Mesenteric fat pad (tissue), 1 donor: ENCODE measurements around the gene TMEM212. TPM values are rescaled to one million over a fixed set of nuclear protein-coding genes. Genes with fewer than 3 reads are reported as not detected.
"Not testable (repeated sequence)": the region's sequence is repeated elsewhere in the genome, so short reads cannot be mapped to it uniquely, and the experiment has no call there.

Source experiments
- DNase-seq: peaks from one replicate; pipeline ENCODE4 v3.0.0-alpha.2; 2020; ENCODE audit warnings: low spot score
- total RNA-seq: library from RNA; stranded (reverse); fragmentation: NEBNext Ultra II Directional; extraction: Animal tissue kit (Norgen Biotek cat#: 25700); gene quantifications from one replicate; pipeline ENCODE4 v1.2.1, GENCODE V29; 2021
- donor health status: DM: yes; HTN: yes; CAD: no.

Gene TMEM212
- total RNA-seq, 1 donor from 2014 or later: not detected

DNA sequence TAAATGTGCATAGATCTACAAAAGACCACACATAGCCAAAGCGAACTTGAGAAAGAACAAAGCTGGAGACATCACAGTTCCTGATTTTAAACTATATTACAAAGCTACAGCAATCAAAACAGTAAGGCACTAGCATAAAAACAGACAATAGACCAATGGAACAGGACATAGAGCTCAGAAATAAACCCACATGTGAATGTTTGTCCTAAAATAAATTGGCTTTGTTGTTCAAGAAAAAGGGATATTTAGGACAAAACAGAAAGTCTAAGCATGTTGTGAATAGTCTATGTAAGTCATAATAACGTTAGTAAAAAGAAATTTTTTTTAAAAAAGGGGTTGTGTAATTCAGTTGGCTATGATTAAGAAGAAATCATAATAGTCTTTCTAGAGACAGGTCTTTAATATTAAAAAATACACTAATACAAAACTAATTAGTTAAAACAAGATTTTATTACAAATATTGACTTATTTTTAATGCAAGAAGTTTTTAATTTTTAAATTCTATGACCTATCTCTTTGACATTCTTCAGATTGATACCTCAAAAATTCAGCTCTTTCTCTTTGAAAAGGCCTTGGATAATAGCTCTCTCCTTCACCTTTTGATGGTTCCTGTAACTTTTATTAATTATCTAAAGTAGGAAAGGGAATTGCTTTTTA is 11.6 kb downstream of the TMEM212 start:
- no peak for DNase-seq

GRCh38 chr3:171858770-171859169 is 15.6 kb downstream of the TMEM212 start:
- not testable (repeated sequence) for DNase-seq

GRCh38 chr3:171860830-171861535 is 17.8 kb downstream of the TMEM212 start:
- DNase-seq: no peak

DNA sequence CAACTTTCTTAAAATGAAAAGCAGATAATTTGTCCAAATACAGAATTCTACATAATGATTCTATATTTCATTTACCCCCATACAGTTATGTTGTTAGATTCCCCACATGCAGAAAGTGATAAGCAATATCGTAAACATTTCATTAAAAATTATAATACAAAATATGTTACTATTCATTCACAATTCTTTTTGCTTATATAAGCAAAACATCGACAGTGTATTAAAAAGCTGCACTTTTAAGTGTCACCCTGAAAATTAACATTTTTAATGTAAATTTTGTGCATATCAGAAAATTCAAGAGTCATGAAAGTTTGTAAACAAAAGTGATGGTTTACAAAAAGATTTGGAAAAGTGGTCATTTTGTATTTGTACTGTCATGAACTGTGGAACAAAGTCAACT is 19.2 kb downstream of the TMEM212 start:
- no peak for DNase-seq

DNA sequence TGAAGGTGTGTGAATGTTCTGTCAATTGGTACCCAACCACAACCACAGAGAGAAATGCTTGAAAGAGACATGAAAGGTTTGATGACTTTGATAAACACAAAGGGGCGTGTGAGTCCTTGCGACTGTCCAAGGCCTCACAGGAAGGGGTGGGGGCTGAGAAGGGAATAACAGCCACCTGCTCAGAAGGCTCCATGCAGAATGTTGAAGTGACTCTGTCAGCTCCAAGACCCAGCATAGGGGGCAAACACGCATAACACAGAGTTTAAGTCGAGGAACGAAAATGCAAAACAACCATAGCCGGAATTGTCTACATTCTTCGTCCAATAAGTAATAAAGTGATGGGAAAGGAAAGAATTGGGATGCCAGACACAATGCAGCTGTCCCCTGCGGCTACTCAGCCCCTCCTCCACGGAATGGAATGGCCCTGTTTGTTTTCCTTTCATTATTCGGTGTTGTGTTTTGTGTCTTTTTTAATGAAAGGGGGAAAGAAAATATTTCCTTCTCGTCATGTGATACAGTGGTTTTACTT is 19.9 kb downstream of the TMEM212 start:
- DNase-seq: no peak

GRCh38 chr3:171863920-171864319 is 20.8 kb downstream of the TMEM212 start:
- DNase-seq: no peak

DNA sequence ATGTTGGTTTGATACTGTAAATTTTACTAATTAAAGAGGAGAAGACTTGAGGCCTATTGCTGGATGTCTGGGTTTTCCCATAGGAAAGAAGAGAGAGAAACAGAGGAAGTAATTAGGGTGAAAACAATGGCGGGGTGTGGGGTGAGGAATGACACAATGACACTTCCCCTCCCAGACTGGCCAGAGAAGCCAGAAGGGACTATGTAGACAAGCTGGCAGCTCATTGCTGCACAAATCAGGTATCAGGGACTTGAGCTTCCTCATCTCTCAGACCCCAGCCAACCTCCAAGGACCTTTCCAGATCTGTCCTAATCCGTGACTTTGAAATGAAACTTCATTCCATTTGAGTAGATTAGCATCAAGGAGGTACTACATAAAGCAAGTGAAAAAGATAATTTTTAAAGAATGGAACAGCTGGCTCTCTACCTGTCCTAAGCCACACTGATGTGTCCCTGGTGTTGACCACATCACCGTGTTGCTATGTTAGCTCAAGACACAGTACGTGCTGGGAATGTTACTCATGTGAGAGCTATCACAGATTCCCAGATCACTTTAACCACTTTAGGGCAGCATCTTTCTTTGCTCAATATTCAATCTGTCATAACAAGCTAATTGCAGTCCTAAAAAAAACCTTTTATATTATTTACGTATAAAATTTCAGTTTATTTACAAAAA is 22.2 kb downstream of the TMEM212 start:
- DNase-seq: no peak

- no peak for DNase-seq
Observed at GRCh38 chr3:171867981-171868380, 24.8 kb downstream of the TMEM212 start.

GRCh38 chr3:171871392-171872274 is 28.5 kb downstream of the TMEM212 start:
- no peak for DNase-seq

DNA sequence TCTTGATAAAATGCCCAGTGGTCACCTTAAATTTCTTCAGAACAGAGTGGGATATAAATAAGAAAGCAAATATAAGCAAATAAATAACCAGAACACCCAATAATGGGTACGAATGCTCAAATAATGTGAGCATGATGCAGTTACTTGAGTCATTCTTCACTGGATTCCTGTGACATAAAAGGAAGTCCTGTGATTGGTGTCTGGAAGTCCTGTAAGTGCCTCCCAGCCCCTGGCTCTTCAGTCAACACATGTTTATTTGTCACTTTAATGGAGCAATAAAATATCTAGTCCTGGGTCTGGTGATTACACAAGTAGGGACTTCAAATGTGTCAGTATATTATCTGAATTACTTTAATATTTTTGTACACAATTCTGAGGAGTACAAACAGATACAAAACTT is 30.4 kb downstream of the TMEM212 start:
- no peak for DNase-seq

- no peak for DNase-seq
Observed at GRCh38 chr3:171874251-171874681, 31.1 kb downstream of the TMEM212 start.

DNA sequence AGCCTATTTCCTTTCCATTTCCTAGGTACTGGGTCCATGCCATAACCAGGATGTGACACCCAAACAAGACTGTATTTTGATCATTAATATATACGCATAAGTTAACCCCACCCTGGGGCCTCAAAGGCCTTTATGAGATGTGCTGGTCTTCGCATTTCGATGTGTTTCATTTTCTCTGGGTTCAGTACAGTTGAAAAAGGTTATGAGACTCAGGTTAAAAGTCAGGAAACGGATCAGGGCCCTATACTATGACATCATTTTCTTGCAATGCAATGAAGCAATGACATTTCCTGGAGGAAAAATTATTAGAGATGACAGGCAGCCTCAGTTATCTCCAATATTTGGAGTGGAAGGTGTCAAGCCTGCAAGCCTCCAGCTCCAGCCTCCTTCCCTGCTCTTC is 31.7 kb downstream of the TMEM212 start:
- no peak for DNase-seq

DNA sequence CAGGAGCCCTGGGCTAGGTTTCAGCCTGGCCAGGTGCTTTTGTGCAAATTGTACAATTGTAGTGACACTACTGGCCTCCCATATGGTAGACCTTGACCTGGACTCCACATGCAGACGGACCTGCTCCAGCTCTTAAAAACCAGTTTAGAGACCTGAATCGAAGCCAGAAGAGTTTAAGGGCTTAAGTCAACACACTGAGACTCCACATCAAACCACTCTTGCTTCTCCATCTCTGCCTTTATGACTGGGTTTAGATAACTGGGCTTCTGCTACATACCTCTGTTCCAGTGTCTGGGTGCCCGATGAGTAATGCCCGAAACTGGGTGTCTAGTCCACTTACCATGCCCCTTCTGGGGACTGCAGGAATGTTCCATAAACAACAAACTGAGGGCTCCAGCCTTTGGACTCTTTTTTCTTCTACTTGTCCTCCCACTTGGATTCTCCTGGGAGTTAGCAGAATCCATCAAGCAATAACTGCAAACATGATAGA is 32.8 kb downstream of the TMEM212 start:
- DNase-seq: no peak

- no peak for DNase-seq
Observed at GRCh38 chr3:171876680-171877147, 33.6 kb downstream of the TMEM212 start.

- DNase-seq: no peak
Observed at GRCh38 chr3:171878461-171879225, 35.5 kb downstream of the TMEM212 start.

- no peak for DNase-seq
Observed at GRCh38 chr3:171879472-171879871, 36.3 kb downstream of the TMEM212 start.

DNA sequence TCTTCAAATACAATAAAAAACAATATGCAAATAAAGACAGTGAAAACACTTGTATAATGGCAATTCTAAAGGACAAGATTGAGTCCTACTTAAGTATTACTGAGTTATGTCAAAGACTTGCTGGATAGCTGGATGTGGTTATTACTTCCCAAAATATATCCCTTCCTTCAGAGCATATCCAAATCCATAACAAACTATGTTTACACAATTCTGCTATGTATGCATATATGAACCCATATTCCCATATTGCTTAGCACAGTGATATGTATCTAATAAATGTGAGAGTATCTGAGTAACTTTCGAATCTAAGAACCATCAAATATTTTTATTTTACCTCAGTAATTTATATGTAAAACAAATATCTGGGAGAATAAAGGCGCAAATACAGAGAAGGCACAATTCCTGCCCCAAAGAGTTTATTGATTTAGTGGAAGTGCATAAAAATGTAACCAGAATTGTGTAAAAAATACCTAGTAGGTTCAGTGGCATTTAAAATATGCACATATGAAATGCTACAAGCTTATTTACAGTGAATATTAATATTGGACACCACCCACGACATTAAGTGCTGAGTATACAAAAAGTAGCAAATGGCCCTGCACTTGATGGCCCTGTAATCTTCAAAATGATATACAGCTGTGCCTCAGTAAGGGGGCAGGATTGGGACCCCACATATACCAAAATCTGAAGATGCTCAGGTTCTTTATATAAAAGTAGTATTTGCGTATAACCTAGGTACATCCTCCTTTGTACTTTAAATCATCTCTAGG is 37.1 kb downstream of the TMEM212 start:
- DNase-seq: no peak

DNA sequence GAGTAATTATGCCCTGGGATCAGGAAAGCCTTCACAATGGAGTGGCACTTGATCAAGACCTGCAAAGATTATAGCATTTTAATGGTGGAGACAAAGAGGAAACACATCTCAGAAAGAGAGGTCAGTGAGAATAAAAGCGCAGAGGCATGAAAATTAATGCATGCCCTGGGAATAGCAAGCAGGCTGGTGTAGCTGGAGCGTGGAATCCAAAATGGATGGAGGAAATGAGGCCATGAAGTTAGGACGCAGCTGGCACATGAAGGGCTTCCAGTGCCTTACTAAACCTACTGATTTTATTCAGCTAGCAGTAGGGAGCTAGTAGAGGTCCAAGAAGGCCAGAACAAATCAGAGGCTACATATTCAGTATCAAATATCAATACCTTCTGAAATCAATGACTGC is 38.1 kb downstream of the TMEM212 start:
- DNase-seq: no peak

- DNase-seq: no peak
Observed at GRCh38 chr3:171883257-171883892, 40.2 kb downstream of the TMEM212 start.
